Brain microvascular endothelial cell (primary cell): ENCODE results near the gene ELOVL4.

Experiments
- DNase-seq: peaks from one replicate; pipeline ENCODE4 v3.0.0-alpha.2; 2020
- H3K27ac ChIP-seq: fragments of 250-450 bp; sonication (Bioruptor Pico); 2 replicates; pipeline ENCODE4 v1.5.1; 2020; ENCODE audit warnings: mild to moderate bottlenecking, moderate library complexity
- H3K27me3 ChIP-seq: fragments of 250-450 bp; sonication (Bioruptor Pico); replicated peaks from 2 replicates; pipeline ENCODE4 v1.5.1; 2020; ENCODE audit warnings: mild to moderate bottlenecking
- H3K36me3 ChIP-seq: fragments of 250-450 bp; sonication (Bioruptor Pico); replicated peaks from 2 replicates; pipeline ENCODE4 v1.5.1; 2020; ENCODE audit warnings: mild to moderate bottlenecking
- H3K4me3 ChIP-seq: 2 replicates; pipeline ENCODE4 v1.5.1; 2011; ENCODE audit warnings: low read depth, mild to moderate bottlenecking, control low read depth, low read length, moderate library complexity
- CTCF ChIP-seq: IDR thresholded peaks from 2 replicates; pipeline ENCODE4 v1.5.1; 2011; ENCODE audit warnings: low read depth, mild to moderate bottlenecking, moderate library complexity, low read length, control low read depth, inconsistent platforms; ENCODE audit errors: missing control alignments
- in situ Hi-C: cut with HindIII; loops from 2 replicates; pipeline ENCODE4 v1.10.0; 2017; ENCODE audit warnings: low sequenced_read_pairs, low pct_ligation_motif_present

ELOVL4 gene

GRCh38 chr6:79928478-79928998 is 18.8 kb downstream of the ELOVL4 start:
- Histone ChIP-seq H3K27ac (no peak overlapping the region), H3K36me3 (no peaks in the 10 kb centered on the region), H3K4me3 (no peak overlapping the region), H3K27me3 (no peaks in the 10 kb centered on the region)
- in situ Hi-C loops: no loop called here
- DNase-seq: no peak
- no peak for TF ChIP-seq CTCF

DNA sequence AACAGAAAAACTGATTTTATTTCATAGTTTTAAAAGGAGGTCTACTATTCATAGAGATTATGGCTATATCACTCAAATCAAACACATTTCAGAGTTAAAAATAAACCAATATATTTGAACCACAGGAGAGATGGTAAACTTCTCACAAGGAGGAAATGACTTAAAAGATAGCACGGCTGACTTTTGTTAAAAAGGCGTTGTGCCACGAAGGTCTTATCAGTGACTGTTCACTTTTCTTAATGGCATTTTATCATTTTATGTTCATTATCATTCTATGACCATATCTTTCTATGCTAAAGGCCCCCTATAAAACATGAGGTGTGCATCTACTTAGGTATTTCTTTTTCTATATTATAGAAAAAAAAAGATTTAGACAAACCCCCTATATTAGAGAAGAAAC is 19.6 kb downstream of the ELOVL4 start:
- in situ Hi-C loops: no loop called here
- H3K27ac ChIP-seq: no peak overlapping the region
- H3K4me3 ChIP-seq: no peak overlapping the region
- TF ChIP-seq CTCF: no peak
- no peak for DNase-seq
- H3K27me3 ChIP-seq: no peaks in the 10 kb centered on the region
- no peaks in the 10 kb centered on the region for H3K36me3 ChIP-seq

- Histone ChIP-seq H3K36me3 (no peaks in the 10 kb centered on the region), H3K27me3 (no peaks in the 10 kb centered on the region), H3K27ac (no peak overlapping the region), H3K4me3 (no peak overlapping the region)
- DNase-seq: no peak
- no peak for TF ChIP-seq CTCF
- in situ Hi-C loops: no loop called here
Observed at GRCh38 chr6:79923270-79923669, 24.1 kb downstream of the ELOVL4 start.

DNA sequence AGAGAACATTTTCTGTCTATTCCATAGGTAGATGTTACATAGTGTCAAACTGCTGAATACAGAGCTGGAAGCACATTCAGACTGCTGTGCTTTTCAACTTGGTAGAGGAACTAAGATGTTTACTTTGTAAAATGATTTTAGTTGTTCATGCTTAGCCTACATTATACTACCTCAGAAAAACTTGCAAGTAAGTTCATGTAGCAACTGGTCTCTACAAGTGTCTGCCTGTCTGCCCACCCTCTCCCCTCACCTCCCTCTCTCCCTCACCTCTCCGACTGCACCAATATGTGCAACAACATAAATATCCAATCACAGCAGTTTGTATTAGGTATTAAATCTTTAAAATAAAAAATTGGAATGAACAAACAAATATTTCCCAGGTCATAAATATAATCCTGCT is 25.3 kb downstream of the ELOVL4 start:
- no peak for TF ChIP-seq CTCF
- H3K36me3 ChIP-seq: no peaks in the 10 kb centered on the region
- no peaks in the 10 kb centered on the region for H3K27me3 ChIP-seq
- no peak for DNase-seq
- no peak overlapping the region for H3K27ac ChIP-seq
- in situ Hi-C loops: no loop called here
- no peak overlapping the region for H3K4me3 ChIP-seq

GRCh38 chr6:79913369-79913768 is 34.0 kb downstream of the ELOVL4 start:
- no peak for TF ChIP-seq CTCF
- Histone ChIP-seq H3K27me3 (no peaks in the 10 kb centered on the region), H3K36me3 (no peaks in the 10 kb centered on the region), H3K27ac (no peak overlapping the region), H3K4me3 (no peak overlapping the region)
- in situ Hi-C loops: no loop called here
- DNase-seq: no peak

- H3K27ac ChIP-seq: no peak overlapping the region
- no peak overlapping the region for H3K4me3 ChIP-seq
- no peak for DNase-seq
- H3K27me3 ChIP-seq: no peaks in the 10 kb centered on the region
- no peak for TF ChIP-seq CTCF
- in situ Hi-C loops: no loop called here
- no peaks in the 10 kb centered on the region for H3K36me3 ChIP-seq
Observed at GRCh38 chr6:79911992-79912391, 35.4 kb downstream of the ELOVL4 start.
